HG03175 (cell line): ENCODE results near the gene SCLT1.
"Not testable (repeated sequence)": the region's sequence is repeated elsewhere in the genome, so short reads cannot be mapped to it uniquely, and the experiment has no call there.

Experiments
- ATAC-seq: cut with Tn5 transposase; IDR thresholded peaks from one replicate; pipeline ENCODE4 v1.9.1; 2021; ENCODE audit warnings: mild to moderate bottlenecking, moderate library complexity; ENCODE audit not compliant: unreplicated experiment

The SCLT1 gene

GRCh38 chr4:129077326-129077725, 16.0 kb downstream of the SCLT1 start:
- ATAC-seq = no peak

GRCh38 chr4:129069537-129069936, 23.8 kb downstream of the SCLT1 start:
- ATAC-seq = not testable (repeated sequence)

- no peak for ATAC-seq
Measured at GRCh38 chr4:129064717-129065116, 28.6 kb downstream of the SCLT1 start.

- ATAC-seq = no peak
Measured at GRCh38 chr4:129063640-129064039, 29.7 kb downstream of the SCLT1 start.

GRCh38 chr4:129062580-129062979, 30.8 kb downstream of the SCLT1 start:
- no peak for ATAC-seq

- no peak for ATAC-seq
Measured at GRCh38 chr4:129059028-129059427, 34.3 kb downstream of the SCLT1 start.

- no peak for ATAC-seq
Measured at GRCh38 chr4:129046055-129046959, 47.0 kb downstream of the SCLT1 start.

GRCh38 chr4:129043523-129043922, 49.8 kb downstream of the SCLT1 start:
- no peak for ATAC-seq

GRCh38 chr4:129040471-129040870, 52.9 kb downstream of the SCLT1 start:
- ATAC-seq = no peak

GRCh38 chr4:129037093-129037492, 56.2 kb downstream of the SCLT1 start:
- no peak for ATAC-seq

GRCh38 chr4:129014566-129015509, 78.5 kb downstream of the SCLT1 start:
- ATAC-seq = no peak

- ATAC-seq = no peak
Measured at GRCh38 chr4:129008096-129008495, 85.2 kb downstream of the SCLT1 start.

GRCh38 chr4:128986908-128987307, 106.4 kb downstream of the SCLT1 start:
- ATAC-seq = no peak

- ATAC-seq = no peak
Measured at GRCh38 chr4:128986019-128986418, 107.3 kb downstream of the SCLT1 start.

GRCh38 chr4:128983771-128984485, 109.4 kb downstream of the SCLT1 start:
- ATAC-seq = no peak

GRCh38 chr4:128981377-128981776, 112.0 kb downstream of the SCLT1 start:
- ATAC-seq = no peak

- no peak for ATAC-seq
Measured at GRCh38 chr4:128980816-128981326, 112.5 kb downstream of the SCLT1 start.

- ATAC-seq = no peak
Measured at GRCh38 chr4:128979934-128980333, 113.4 kb downstream of the SCLT1 start.

- ATAC-seq = no peak
Measured at GRCh38 chr4:128978985-128979384, 114.4 kb downstream of the SCLT1 start.

- no peak for ATAC-seq
Measured at GRCh38 chr4:128974136-128974581, 119.2 kb downstream of the SCLT1 start.

- no peak for ATAC-seq
Measured at GRCh38 chr4:128973384-128973783, 120.0 kb downstream of the SCLT1 start.
